Uterus (tissue), 4 donors: ENCODE data around the gene TMEM115. TPM values are rescaled to one million over a fixed set of nuclear protein-coding genes. Genes with fewer than 3 reads are reported as not detected.
"Not testable (repeated sequence)": the region's sequence is repeated elsewhere in the genome, so short reads cannot be mapped to it uniquely, and the experiment has no call there.

Experiments
- DNase-seq, 2 donors: peaks; one replicate each; pipeline ENCODE4 v3.0.0-alpha.2; 2019 to 2020
- H3K27ac ChIP-seq, 2 donors: fragments of 200-600 bp; sonication (generic); 1 replicate in 1 of 2; 2 replicates in 1 of 2; pipeline ENCODE4 v1.5.1; 2016 to 2018
- H3K27me3 ChIP-seq, 2 donors: fragments of 200-600 bp; sonication (generic); one replicate each; pipeline ENCODE4 v1.5.1; 2018 to 2019; ENCODE audit warnings: control low read depth in 1 of 2
- H3K36me3 ChIP-seq, 2 donors: fragments of 200-600 bp; sonication (generic); one replicate each; pipeline ENCODE4 v1.5.1; 2019; ENCODE audit warnings: control low read depth in 1 of 2
- H3K4me1 ChIP-seq, 2 donors: fragments of 200-600 bp; sonication (generic); one replicate each; pipeline ENCODE4 v1.5.1; 2018 to 2019; ENCODE audit warnings: control low read depth in 1 of 2
- H3K4me3 ChIP-seq, 2 donors: fragments of 200-600 bp; sonication (generic); 1 replicate in 1 of 2; 2 replicates in 1 of 2; pipeline ENCODE4 v1.5.1; 2018 to 2019; ENCODE audit warnings: mild to moderate bottlenecking in 1 of 2
- H3K9me3 ChIP-seq, 2 donors: fragments of 200-600 bp; sonication (generic); one replicate each; pipeline ENCODE4 v1.5.1; 2019; ENCODE audit warnings: control low read depth in 1 of 2
- POLR2A ChIP-seq, 2 donors: fragments of 450-650 bp; IDR thresholded peaks; one replicate each; pipeline ENCODE4 v1.6.1; 2016; ENCODE audit warnings: antibody characterized with exemption in 2 of 2, mild to moderate bottlenecking in 1 of 2, moderate library complexity in 1 of 2
- intact Hi-C: fragments of 100-400 bp; cut with DNase I; formaldehyde crosslinking; loops from one replicate; pipeline ENCODE4 v1.15.1; 2023; ENCODE audit warnings: low total_unique reads
- total RNA-seq, 4 donors: library from RNA; depleted of rRNA in 3 of 4; stranded (reverse); fragments of >200 nt in 3 of 4; gene quantifications; one replicate each; pipeline versions ENCODE4 v1.1.0 to v1.2.4, GENCODE V29; 2014 to 2023
- TF ChIP-seq, protein P1 (sequence below), 4 experiments: fragments of 200-600 bp in 2 of 4; fragments of 450-650 bp in 2 of 4; sonication (generic) in 2 of 4; IDR thresholded peaks; one replicate each; pipeline ENCODE4 v1.5.1; 2016 to 2019; ENCODE audit warnings: antibody characterized with exemption in 4 of 4, mild to moderate bottlenecking in 2 of 4, moderate library complexity in 1 of 4
- donor health status: DM: yes; HTN: yes; CAD: no.

TMEM115 gene
- total RNA-seq, 4 donors from 2014 or later = 24.1 to 61.7 (median 37.0) TPM

DNA sequence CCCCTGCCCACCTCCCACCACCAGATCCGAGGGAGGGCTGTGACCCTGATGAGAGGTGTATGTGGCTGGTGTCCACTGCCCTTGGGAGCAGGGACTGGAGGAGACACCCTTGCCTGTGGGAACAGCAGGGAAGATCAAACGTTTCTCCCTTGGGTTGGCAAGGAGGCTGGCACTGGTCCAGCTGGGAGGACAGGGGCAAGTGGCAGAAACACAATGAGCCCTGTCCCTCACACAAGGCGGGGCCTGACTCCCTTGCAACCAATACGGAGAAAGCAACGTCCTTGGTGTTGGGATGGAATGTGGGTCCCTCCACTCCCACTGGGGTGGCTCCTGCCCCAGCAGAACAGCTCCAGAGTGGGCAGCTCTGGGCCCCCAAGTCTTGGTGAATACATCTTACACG lies 42.0 kb downstream of the TMEM115 start:
- Histone ChIP-seq H3K27ac (peak overlapping the region; percentile 43), H3K4me1 (peaks cover 0 to 28% of the 10 kb centered on the region in 2 donors), H3K4me3 (no peak overlapping the region), H3K36me3 (no peaks in the 10 kb centered on the region), H3K27me3 (no peaks in the 10 kb centered on the region), H3K9me3 (no peaks in the 10 kb centered on the region)
- TF ChIP-seq POLR2A (IDR thresholded peaks at IDR 0.05) = no peak
- TF ChIP-seq, protein P1, sequence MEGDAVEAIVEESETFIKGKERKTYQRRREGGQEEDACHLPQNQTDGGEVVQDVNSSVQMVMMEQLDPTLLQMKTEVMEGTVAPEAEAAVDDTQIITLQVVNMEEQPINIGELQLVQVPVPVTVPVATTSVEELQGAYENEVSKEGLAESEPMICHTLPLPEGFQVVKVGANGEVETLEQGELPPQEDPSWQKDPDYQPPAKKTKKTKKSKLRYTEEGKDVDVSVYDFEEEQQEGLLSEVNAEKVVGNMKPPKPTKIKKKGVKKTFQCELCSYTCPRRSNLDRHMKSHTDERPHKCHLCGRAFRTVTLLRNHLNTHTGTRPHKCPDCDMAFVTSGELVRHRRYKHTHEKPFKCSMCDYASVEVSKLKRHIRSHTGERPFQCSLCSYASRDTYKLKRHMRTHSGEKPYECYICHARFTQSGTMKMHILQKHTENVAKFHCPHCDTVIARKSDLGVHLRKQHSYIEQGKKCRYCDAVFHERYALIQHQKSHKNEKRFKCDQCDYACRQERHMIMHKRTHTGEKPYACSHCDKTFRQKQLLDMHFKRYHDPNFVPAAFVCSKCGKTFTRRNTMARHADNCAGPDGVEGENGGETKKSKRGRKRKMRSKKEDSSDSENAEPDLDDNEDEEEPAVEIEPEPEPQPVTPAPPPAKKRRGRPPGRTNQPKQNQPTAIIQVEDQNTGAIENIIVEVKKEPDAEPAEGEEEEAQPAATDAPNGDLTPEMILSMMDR (IDR thresholded peaks at IDR 0.05) = no peak
- no peak for DNase-seq
- intact Hi-C loops = no loop called here

DNA sequence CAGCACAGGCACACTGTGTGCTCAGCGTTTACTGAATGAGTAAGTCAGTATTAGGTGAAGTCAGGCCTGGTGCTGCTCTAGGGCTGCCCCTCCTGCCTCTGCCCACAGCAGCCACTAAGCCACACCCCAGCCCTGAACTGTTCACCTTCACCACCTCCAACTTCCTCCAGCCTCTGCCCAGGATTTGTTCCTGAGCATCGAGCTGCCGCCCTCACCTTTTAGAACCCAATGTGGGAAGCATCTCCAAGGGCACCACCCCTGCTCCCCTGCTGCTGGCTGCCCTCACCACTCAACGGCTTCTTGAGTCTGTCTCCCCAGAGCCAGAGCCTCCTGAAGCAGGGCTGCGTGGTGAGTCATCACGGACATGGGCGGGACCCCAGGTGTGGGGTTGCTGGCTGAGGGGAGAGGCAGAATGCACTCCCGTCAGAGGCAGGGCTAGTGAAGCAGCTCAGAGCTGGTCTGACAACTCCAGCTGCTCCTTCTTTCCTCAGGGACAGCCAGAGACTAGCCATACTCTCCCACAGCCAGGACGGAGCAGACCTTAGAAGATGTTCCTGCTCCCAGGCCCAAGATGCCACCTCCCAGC lies 42.6 kb downstream of the TMEM115 start:
- peaks cover 0 to 28% of the 10 kb centered on the region in 2 donors for H3K4me1 ChIP-seq
- peak overlapping the region; percentile 43 for H3K27ac ChIP-seq
- DNase-seq = peak; percentile 50 to 60
- H3K27me3 ChIP-seq = no peaks in the 10 kb centered on the region
- H3K4me3 ChIP-seq = no peak overlapping the region
- H3K9me3 ChIP-seq = no peaks in the 10 kb centered on the region
- intact Hi-C loops = no loop called here
- TF ChIP-seq, protein P1 (IDR thresholded peaks at IDR 0.05) = no peak
- peak in 1 of 2 donors; percentile 26 for TF ChIP-seq POLR2A (IDR thresholded peaks at IDR 0.05)
- H3K36me3 ChIP-seq = no peaks in the 10 kb centered on the region

DNA sequence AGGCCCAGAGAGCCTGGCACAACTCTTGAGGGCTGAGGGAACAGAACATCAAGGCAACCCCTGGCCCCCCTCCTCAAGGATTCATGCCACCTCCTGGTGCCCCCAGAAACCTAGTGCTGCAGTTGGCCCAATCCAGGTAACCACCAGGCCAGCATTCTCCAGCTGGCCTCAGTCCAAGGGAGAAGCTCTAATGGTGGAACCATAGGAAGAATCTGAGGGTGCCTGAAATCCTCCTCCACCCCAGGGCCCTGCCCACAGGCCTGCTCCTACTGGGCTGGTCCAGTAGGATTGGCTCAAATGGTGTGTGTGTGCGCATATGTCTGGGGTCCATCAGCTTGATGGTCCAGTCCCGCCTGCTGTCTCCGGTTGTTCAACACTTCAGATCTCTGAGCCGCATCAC lies 44.5 kb downstream of the TMEM115 start:
- Histone ChIP-seq H3K9me3 (no peaks in the 10 kb centered on the region), H3K36me3 (no peaks in the 10 kb centered on the region), H3K27ac (no peak overlapping the region), H3K4me3 (no peak overlapping the region), H3K27me3 (no peaks in the 10 kb centered on the region), H3K4me1 (peaks cover 0 to 23% of the 10 kb centered on the region in 2 donors)
- no peak for DNase-seq
- intact Hi-C loops = no loop called here
- TF ChIP-seq, protein P1 (IDR thresholded peaks at IDR 0.05) = no peak
- TF ChIP-seq POLR2A (IDR thresholded peaks at IDR 0.05) = no peak

DNA sequence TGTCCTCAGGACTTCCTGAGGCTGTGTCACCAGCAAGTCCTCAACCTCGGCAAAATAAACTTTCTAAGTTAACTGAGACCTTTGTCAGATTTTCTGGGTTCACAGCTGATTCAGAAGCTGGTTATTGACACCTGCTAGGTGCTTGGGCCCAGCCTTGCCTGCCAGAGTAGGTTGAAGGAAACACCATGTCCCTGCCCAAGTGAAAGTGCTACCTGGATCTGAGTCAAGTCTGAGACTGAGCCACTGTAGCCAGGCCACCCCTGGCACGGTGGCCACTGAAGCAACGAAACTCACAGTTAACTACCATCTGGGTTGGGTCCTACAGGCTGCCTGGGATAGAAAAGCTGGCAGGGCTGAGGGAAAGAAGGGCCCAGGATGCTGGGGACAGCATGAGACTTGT lies 45.0 kb downstream of the TMEM115 start:
- DNase-seq = no peak
- H3K27me3 ChIP-seq = no peaks in the 10 kb centered on the region
- no peak overlapping the region for H3K4me3 ChIP-seq
- no peak for TF ChIP-seq POLR2A (IDR thresholded peaks at IDR 0.05)
- TF ChIP-seq, protein P1 (IDR thresholded peaks at IDR 0.05) = no peak
- H3K36me3 ChIP-seq = no peaks in the 10 kb centered on the region
- intact Hi-C loops = no loop called here
- H3K27ac ChIP-seq = no peak overlapping the region
- H3K9me3 ChIP-seq = no peaks in the 10 kb centered on the region
- H3K4me1 ChIP-seq = peaks cover 0 to 19% of the 10 kb centered on the region in 2 donors

DNA sequence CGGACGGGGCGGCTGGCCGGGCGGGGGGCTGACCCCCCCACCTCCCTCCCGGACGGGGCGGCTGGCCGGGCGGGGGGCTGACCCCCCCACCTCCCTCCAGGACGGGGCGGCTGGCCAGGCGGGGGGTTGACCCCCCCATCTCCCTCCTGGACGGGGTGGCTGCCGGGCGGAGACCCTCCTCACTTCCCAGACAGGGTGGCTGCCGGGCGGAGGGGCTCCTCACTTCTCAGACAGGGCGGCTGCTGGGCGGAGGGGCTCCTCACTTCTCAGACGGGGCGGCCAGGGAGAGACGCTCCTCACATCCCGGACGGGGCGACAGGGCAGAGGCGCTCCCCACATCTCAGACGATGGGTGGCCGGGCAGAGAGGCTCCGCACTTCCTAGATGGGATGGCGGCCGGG lies 47.3 kb downstream of the TMEM115 start:
- H3K4me3 ChIP-seq, H3K36me3 ChIP-seq, H3K9me3 ChIP-seq, H3K4me1 ChIP-seq, H3K27ac ChIP-seq, intact Hi-C loops, H3K27me3 ChIP-seq, DNase-seq: not testable (repeated sequence)

Other genes with a start within 250 kb of the TMEM115 start
- gene SEMA3F, start 204.2 kb downstream of the TMEM115 start, total RNA-seq = 10 to 100 TPM; 10.5 to 33.1 (median 12.9) TPM
- not detected for gene GNAT1, start 167.9 kb downstream of the TMEM115 start, total RNA-seq
- gene SLC38A3, start 154.2 kb downstream of the TMEM115 start, total RNA-seq = 1 to 10 TPM in 1 of 4 donors, under 1 TPM in 1, not detected in 2; 0.69 to 4.1 TPM
- 100 to 1,000 TPM; 123 to 325 (median 173) TPM for gene GNAI2, start 123.3 kb downstream of the TMEM115 start, total RNA-seq
- gene SEMA3B, start 90.4 kb downstream of the TMEM115 start, total RNA-seq = 100 to 1,000 TPM in 1 of 4 donors, 10 to 100 TPM in 3; 24.1 to 113 (median 77.2) TPM
- 1 to 10 TPM in 1 of 4 donors, under 1 TPM in 1, not detected in 2; 0.90 to 1.5 TPM for gene LSMEM2, start 80.4 kb downstream of the TMEM115 start, total RNA-seq
- 10 to 100 TPM; 14.1 to 81.5 (median 25.1) TPM for gene IFRD2, start 67.1 kb downstream of the TMEM115 start, total RNA-seq
- 1 to 10 TPM in 3 of 4 donors, not detected in 1; 1.9 to 3.9 (median 3.3) TPM for gene HYAL3, start 60.1 kb downstream of the TMEM115 start, total RNA-seq
- 10 to 100 TPM in 3 of 4 donors, 1 to 10 TPM in 1; 4.7 to 33.5 (median 24.0) TPM for gene NAA80, start 60.1 kb downstream of the TMEM115 start, total RNA-seq
- 10 to 100 TPM in 3 of 4 donors, 1 to 10 TPM in 1; 2.1 to 30.5 (median 22.1) TPM for gene HYAL1, start 55.9 kb downstream of the TMEM115 start, total RNA-seq
- 100 to 1,000 TPM; 112 to 289 (median 166) TPM for gene HYAL2, start 36.8 kb downstream of the TMEM115 start, total RNA-seq
- 10 to 100 TPM in 3 of 4 donors, 1 to 10 TPM in 1; 9.0 to 25.1 (median 21.3) TPM for gene TUSC2, start 31.3 kb downstream of the TMEM115 start, total RNA-seq
- gene RASSF1, start 18.7 kb downstream of the TMEM115 start, total RNA-seq = 100 to 1,000 TPM in 1 of 4 donors, 10 to 100 TPM in 3; 42.1 to 114 (median 44.6) TPM
- gene ZMYND10, start 13.8 kb downstream of the TMEM115 start, total RNA-seq = 10 to 100 TPM in 1 of 4 donors, 1 to 10 TPM in 3; 1.5 to 11.4 (median 4.9) TPM
- gene NPRL2, start 8.7 kb downstream of the TMEM115 start, total RNA-seq = 10 to 100 TPM; 11.8 to 26.2 (median 16.0) TPM
- gene CYB561D2, start 8.7 kb downstream of the TMEM115 start, total RNA-seq = 10 to 100 TPM in 2 of 4 donors, 1 to 10 TPM in 2; 3.6 to 23.8 (median 11.3) TPM
- 1 to 10 TPM in 2 of 4 donors, under 1 TPM in 1, not detected in 1; under 0.01 to 6.1 (median 5.3) TPM for gene CACNA2D2, start 144.1 kb upstream of the TMEM115 start, total RNA-seq
- gene C3orf18, start 208.2 kb upstream of the TMEM115 start, total RNA-seq = 10 to 100 TPM in 3 of 4 donors, 1 to 10 TPM in 1; 7.1 to 21.0 (median 20.7) TPM
- gene HEMK1, start 210.0 kb upstream of the TMEM115 start, total RNA-seq = 10 to 100 TPM in 2 of 4 donors, 1 to 10 TPM in 1, under 1 TPM in 1; 0.77 to 26.5 (median 11.4) TPM